AG04450 (cell line): ENCODE measurements around the gene CCDC136. TPM values are rescaled to one million over a fixed set of nuclear protein-coding genes. Genes with fewer than 3 reads are reported as not detected.

ENCODE experiments used
- CTCF ChIA-PET: fragments of 300-600, 350-600 bp; formaldehyde crosslinking; extraction: SDS; loops from one replicate; lab custom pipeline; 2022; ENCODE audit warnings: antibody characterized with exemption, inconsistent platforms; lab: Charles Lee
- POLR2A ChIA-PET: fragments of 350-600 bp; formaldehyde crosslinking; extraction: SDS; loops from one replicate; lab custom pipeline; 2021; ENCODE audit warnings: antibody characterized with exemption, inconsistent platforms; lab: Yijun Ruan, JAX
- DNase-seq: peaks from one replicate; pipeline ENCODE4 v3.0.0-alpha.2; 2011; ENCODE audit warnings: low read depth, low spot score
- H3K27ac ChIP-seq: one replicate; pipeline ENCODE4 v1.5.1; 2012; ENCODE audit warnings: low read depth, low read length, control low read depth
- H3K27me3 ChIP-seq: one replicate; pipeline ENCODE4 v1.6.0; 2012; ENCODE audit warnings: low read length; ENCODE audit not compliant: control insufficient read depth, insufficient read depth
- H3K4me3 ChIP-seq: 2 replicates; pipeline ENCODE4 v1.5.1; 2011; ENCODE audit warnings: mild to moderate bottlenecking, low read depth, low read length, control low read depth
- H3K9me3 ChIP-seq: 2 replicates; pipeline ENCODE4 v1.5.1; 2012; ENCODE audit warnings: low read length; ENCODE audit not compliant: control insufficient read depth, insufficient read depth
- CTCF ChIP-seq: IDR thresholded peaks from 2 replicates; pipeline ENCODE4 v1.5.1; 2011; ENCODE audit warnings: low read depth, low read length, control low read depth, inconsistent platforms
- polyA plus RNA-seq: library from polyadenylated mRNA; depleted of rRNA; stranded (reverse); fragments of >200 nt; gene quantifications from 2 replicates; pipeline ENCODE4 v1.2.3, GENCODE V29; 2011

CCDC136 gene
- polyA plus RNA-seq, 1 experiment, result 19.7 TPM

GRCh38 chr7:128830231-128831177, 38.7 kb downstream of the CCDC136 start, which contains the start of gene FLNC:
Gene FLNC, plus strand, starts transcription at chr7:128830406. Its CDS starts 232 bp downstream, at chr7:128830638.
- ChIA-PET POLR2A (interaction anchor here (0.6 to 3.0 kb wide), 6 partner anchors 29 to 132 kb away, joined by 3 to 16 read pairs (median 6); partner anchors contain the start of gene ATP6V1F), CTCF (no interaction called here)
- Histone ChIP-seq H3K27me3 (no peaks in the 10 kb centered on the region), H3K4me3 (peak within 1 kb of the TSS; percentile 93), H3K9me3 (no peaks in the 10 kb centered on the region; the same call in 1 of the 2 replicates), H3K27ac (peak within 1 kb of the TSS; percentile 87)
- no peak for DNase-seq
- TF ChIP-seq CTCF, result no peak

GRCh38 chr7:128831178-128831993, 39.6 kb downstream of the CCDC136 start:
- TF ChIP-seq CTCF, result no peak
- ChIA-PET POLR2A (interaction anchor here (0.6 to 3.0 kb wide), 10 partner anchors 11 to 131 kb away, joined by 3 to 16 read pairs (median 5); partner anchors contain the start of genes ATP6V1F and OPN1SW), CTCF (interaction anchor here (0.7 to 2.5 kb wide), 2 partner anchors 11 to 131 kb away, joined by 3 to 14 read pairs; no protein-coding TSS in a partner anchor)
- DNase-seq, result no peak
- H3K27me3 ChIP-seq, result no peaks in the 10 kb centered on the region
- H3K27ac ChIP-seq, result peak overlapping the region; percentile 77
- H3K9me3 ChIP-seq, result no peaks in the 10 kb centered on the region; the same call in 1 of the 2 replicates
- peak overlapping the region; percentile 93 for H3K4me3 ChIP-seq

GRCh38 chr7:128831994-128832879, 40.5 kb downstream of the CCDC136 start:
- peak overlapping the region; percentile 93 for H3K4me3 ChIP-seq
- TF ChIP-seq CTCF, result no peak
- no peak for DNase-seq
- POLR2A ChIA-PET, result interaction anchor here (0.6 to 3.0 kb wide), 12 partner anchors 10 to 93 kb away, joined by 3 to 17 read pairs (median 6); partner anchors contain the start of genes ATP6V1F, CALU and OPN1SW
- no peaks in the 10 kb centered on the region; the same call in 1 of the 2 replicates for H3K9me3 ChIP-seq
- CTCF ChIA-PET, result interaction anchor here (0.7 to 2.5 kb wide), 2 partner anchors 10 to 132 kb away, joined by 3 to 14 read pairs; no protein-coding TSS in a partner anchor
- peak overlapping the region; percentile 90 for H3K27ac ChIP-seq
- no peaks in the 10 kb centered on the region for H3K27me3 ChIP-seq

- ChIA-PET CTCF (interaction anchor here (2.5 kb wide), 1 partner anchor 10 kb away, joined by 14 read pairs; no protein-coding TSS in a partner anchor), POLR2A (interaction anchor here (0.5 to 3.0 kb wide), 7 partner anchors 9 to 94 kb away, joined by 3 to 17 read pairs (median 5); partner anchors contain the start of genes ATP6V1F and CALU)
- Histone ChIP-seq H3K27ac (peak overlapping the region; percentile 90), H3K4me3 (peak overlapping the region; percentile 93), H3K27me3 (no peaks in the 10 kb centered on the region), H3K9me3 (no peaks in the 10 kb centered on the region; the same call in 1 of the 2 replicates)
- TF ChIP-seq CTCF, result no peak
- DNase-seq, result no peak
These were observed 41.0 kb downstream of the CCDC136 start for GRCh38 chr7:128832880-128833147.
